NCI-H1694 (cell line): ENCODE results near the gene EEA1.

Experiments used
- DNase-seq: peaks from one replicate; lab custom pipeline; 2025; lab: John Stamatoyannopoulos, UW

The EEA1 gene

GRCh38 chr12:92886131-92886530 is 43.0 kb downstream of the EEA1 start:
- no peak for DNase-seq

GRCh38 chr12:92879698-92880322 is 49.3 kb downstream of the EEA1 start:
- DNase-seq = no peak

- no peak for DNase-seq
Observed at GRCh38 chr12:92877904-92878303, 51.2 kb downstream of the EEA1 start.

- DNase-seq = no peak
Observed at GRCh38 chr12:92876496-92876895, 52.6 kb downstream of the EEA1 start.

GRCh38 chr12:92871116-92871515 is 58.0 kb downstream of the EEA1 start:
- DNase-seq = no peak

- DNase-seq = no peak
Observed at GRCh38 chr12:92866418-92866817, 62.7 kb downstream of the EEA1 start.

GRCh38 chr12:92863251-92863650 is 65.8 kb downstream of the EEA1 start:
- DNase-seq = no peak

- no peak for DNase-seq
Observed at GRCh38 chr12:92861381-92861780, 67.7 kb downstream of the EEA1 start.

- DNase-seq = no peak
Observed at GRCh38 chr12:92860521-92860920, 68.6 kb downstream of the EEA1 start.

- DNase-seq = no peak
Observed at GRCh38 chr12:92859650-92860386, 69.3 kb downstream of the EEA1 start.

GRCh38 chr12:92857818-92858217 is 71.3 kb downstream of the EEA1 start:
- no peak for DNase-seq

GRCh38 chr12:92854344-92854743 is 74.8 kb downstream of the EEA1 start:
- DNase-seq = no peak

GRCh38 chr12:92848740-92849139 is 80.4 kb downstream of the EEA1 start:
- DNase-seq = no peak

GRCh38 chr12:92847368-92847767 is 81.7 kb downstream of the EEA1 start:
- DNase-seq = no peak

GRCh38 chr12:92845329-92845728 is 83.8 kb downstream of the EEA1 start:
- DNase-seq = no peak

- DNase-seq = no peak
Observed at GRCh38 chr12:92844151-92844763, 84.8 kb downstream of the EEA1 start.

- no peak for DNase-seq
Observed at GRCh38 chr12:92829686-92830282, 99.3 kb downstream of the EEA1 start.

GRCh38 chr12:92828565-92828964 is 100.5 kb downstream of the EEA1 start:
- no peak for DNase-seq

GRCh38 chr12:92827836-92828431 is 101.2 kb downstream of the EEA1 start:
- DNase-seq = peak; percentile 22

GRCh38 chr12:92821142-92821541 is 108.0 kb downstream of the EEA1 start:
- no peak for DNase-seq

- no peak for DNase-seq
Observed at GRCh38 chr12:92814584-92814983, 114.5 kb downstream of the EEA1 start.

GRCh38 chr12:92810370-92810769 is 118.7 kb downstream of the EEA1 start:
- no peak for DNase-seq

- no peak for DNase-seq
Observed at GRCh38 chr12:92803903-92804302, 125.2 kb downstream of the EEA1 start.
